ENCODE measurements around the gene AGTPBP1.

AGTPBP1 gene

DNA sequence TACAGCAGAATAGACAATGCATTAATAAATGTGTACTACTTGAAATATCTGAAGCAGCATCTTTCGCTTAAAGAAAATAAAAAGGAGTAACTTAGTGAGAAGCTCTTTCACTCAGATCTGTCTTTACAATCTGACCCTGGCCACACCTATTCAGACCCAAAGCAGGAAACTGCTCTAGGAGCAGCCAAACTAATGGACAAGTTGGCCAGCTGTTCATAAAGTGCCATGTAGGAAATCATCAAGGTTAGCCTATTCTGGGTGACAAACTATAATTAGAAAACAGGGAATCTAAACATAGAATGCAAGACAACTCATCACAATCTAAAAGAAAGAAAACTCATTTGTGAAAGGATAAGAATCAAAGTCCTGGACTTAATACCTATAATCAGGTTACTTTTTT, 101.3 kb downstream of the AGTPBP1 start:
- peaks cover 16% of the 10 kb centered on the region for H3K36me3 Mint-ChIP-seq

DNA sequence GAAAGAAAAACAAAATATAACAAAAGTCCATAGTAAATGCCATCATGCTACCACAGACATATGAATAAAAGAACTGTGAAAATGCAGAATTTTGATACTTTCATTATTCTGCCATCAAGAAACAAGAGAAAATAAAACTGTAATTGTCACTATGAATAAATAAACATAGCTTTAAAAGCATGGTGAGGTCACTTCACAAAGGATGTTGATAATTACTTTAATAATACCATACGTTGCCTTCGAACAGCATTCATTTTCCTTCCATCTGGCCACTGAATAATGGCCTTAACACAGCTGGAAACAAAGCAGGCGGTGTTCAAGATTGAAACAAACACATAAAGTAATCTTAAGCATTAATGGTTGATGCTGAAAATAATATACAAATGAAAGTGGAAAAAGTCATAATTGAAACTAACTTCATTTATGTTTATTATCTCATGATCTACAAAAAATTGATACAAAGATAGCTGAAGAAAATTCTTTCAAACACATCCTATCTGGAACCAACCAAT, 102.0 kb downstream of the AGTPBP1 start:
- peaks cover 16% of the 10 kb centered on the region for H3K36me3 Mint-ChIP-seq
- no peak for DNase-seq (ENCODE audit: low spot score in 2 of 2)

More for the DNA sequence above, 101.3 kb downstream of the AGTPBP1 start:
- H3K4me3 Mint-ChIP-seq, result no peak overlapping the region
- no peaks in the 10 kb centered on the region for H3K9me3 Mint-ChIP-seq
- H3K27ac Mint-ChIP-seq, result no peak overlapping the region
- H3K27me3 Mint-ChIP-seq, result no peaks in the 10 kb centered on the region
- ATAC-seq (ENCODE audit: low read depth) (no peak), DNase-seq (ENCODE audit: low spot score in 2 of 2) (no peak)
- peaks cover 2% of the 10 kb centered on the region for H3K4me1 Mint-ChIP-seq

DNA sequence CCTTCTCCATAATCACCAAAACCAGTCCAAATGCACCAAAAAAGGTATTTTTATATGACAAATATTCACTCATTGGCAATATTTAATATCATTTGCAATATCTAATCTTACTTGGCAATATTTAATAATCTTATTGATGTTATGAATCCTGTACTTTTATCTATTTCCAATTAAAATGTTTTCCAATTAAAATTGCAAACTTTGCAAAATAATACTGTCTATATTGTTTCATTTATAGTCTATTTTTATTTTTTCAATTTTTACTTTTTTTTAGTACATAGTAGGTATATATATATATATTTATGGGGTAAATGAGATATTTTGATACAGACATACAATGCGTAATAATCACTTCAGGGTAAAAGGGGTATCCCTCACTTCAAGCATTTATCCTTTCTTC, 109.9 kb downstream of the AGTPBP1 start:
- peaks cover 5% of the 10 kb centered on the region for H3K4me1 Mint-ChIP-seq
- DNase-seq (ENCODE audit: low spot score in 2 of 2) (no peak), ATAC-seq (ENCODE audit: low read depth) (no peak)
- peaks cover 16% of the 10 kb centered on the region for H3K36me3 Mint-ChIP-seq
- H3K4me3 Mint-ChIP-seq, result no peak overlapping the region
- no peaks in the 10 kb centered on the region for H3K27me3 Mint-ChIP-seq
- no peaks in the 10 kb centered on the region for H3K9me3 Mint-ChIP-seq
- no peak overlapping the region for H3K27ac Mint-ChIP-seq

More for the DNA sequence above, 102.0 kb downstream of the AGTPBP1 start:
- no peak for ATAC-seq (ENCODE audit: low read depth)
- Mint-ChIP-seq H3K27me3 (no peaks in the 10 kb centered on the region), H3K9me3 (no peaks in the 10 kb centered on the region), H3K4me1 (peaks cover 2% of the 10 kb centered on the region), H3K4me3 (no peak overlapping the region), H3K27ac (no peak overlapping the region)

DNA sequence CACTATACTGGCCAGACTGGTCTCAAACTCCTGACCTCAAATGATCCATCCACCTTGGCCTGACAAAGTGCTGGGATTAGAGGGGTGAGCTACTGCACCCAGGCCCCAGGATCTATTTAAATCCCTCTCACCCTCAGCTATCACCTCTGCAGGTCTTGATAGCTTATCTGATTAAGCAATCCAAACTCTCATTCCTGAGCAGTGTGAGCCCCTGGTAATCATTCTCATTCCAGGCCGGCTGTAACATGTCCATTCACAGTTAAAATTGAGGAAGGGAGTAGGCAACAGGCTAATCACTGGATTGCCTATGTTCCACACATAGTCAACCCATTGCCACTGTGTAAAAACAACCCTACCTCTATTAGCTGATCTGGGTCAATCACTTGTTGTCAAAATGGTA, 111.1 kb downstream of the AGTPBP1 start:
- no peak for DNase-seq (ENCODE audit: low spot score in 2 of 2)
- peaks cover 13% of the 10 kb centered on the region for H3K36me3 Mint-ChIP-seq
- no peaks in the 10 kb centered on the region for H3K9me3 Mint-ChIP-seq
- no peak overlapping the region for H3K4me3 Mint-ChIP-seq
- peaks cover 2% of the 10 kb centered on the region for H3K4me1 Mint-ChIP-seq
- ATAC-seq (ENCODE audit: low read depth), result no peak
- H3K27me3 Mint-ChIP-seq, result no peaks in the 10 kb centered on the region
- H3K27ac Mint-ChIP-seq, result no peak overlapping the region

GRCh38 chr9:85617141-85617670, 124.5 kb downstream of the AGTPBP1 start:
- ATAC-seq (ENCODE audit: low read depth) (no peak), DNase-seq (ENCODE audit: low spot score in 2 of 2) (no peak)
- H3K4me1 Mint-ChIP-seq, result peaks cover 3% of the 10 kb centered on the region
- no peaks in the 10 kb centered on the region for H3K27me3 Mint-ChIP-seq
- peaks cover 11% of the 10 kb centered on the region for H3K36me3 Mint-ChIP-seq
- no peak overlapping the region for H3K4me3 Mint-ChIP-seq
- H3K9me3 Mint-ChIP-seq, result no peaks in the 10 kb centered on the region
- no peak overlapping the region for H3K27ac Mint-ChIP-seq

GRCh38 chr9:85615792-85616191, 126.0 kb downstream of the AGTPBP1 start:
- no peak overlapping the region for H3K27ac Mint-ChIP-seq
- DNase-seq (ENCODE audit: low spot score in 2 of 2) (no peak), ATAC-seq (ENCODE audit: low read depth) (no peak)
- no peaks in the 10 kb centered on the region for H3K9me3 Mint-ChIP-seq
- H3K4me3 Mint-ChIP-seq, result no peak overlapping the region
- H3K36me3 Mint-ChIP-seq, result peaks cover 9% of the 10 kb centered on the region
- H3K27me3 Mint-ChIP-seq, result no peaks in the 10 kb centered on the region
- no peaks in the 10 kb centered on the region for H3K4me1 Mint-ChIP-seq

DNA sequence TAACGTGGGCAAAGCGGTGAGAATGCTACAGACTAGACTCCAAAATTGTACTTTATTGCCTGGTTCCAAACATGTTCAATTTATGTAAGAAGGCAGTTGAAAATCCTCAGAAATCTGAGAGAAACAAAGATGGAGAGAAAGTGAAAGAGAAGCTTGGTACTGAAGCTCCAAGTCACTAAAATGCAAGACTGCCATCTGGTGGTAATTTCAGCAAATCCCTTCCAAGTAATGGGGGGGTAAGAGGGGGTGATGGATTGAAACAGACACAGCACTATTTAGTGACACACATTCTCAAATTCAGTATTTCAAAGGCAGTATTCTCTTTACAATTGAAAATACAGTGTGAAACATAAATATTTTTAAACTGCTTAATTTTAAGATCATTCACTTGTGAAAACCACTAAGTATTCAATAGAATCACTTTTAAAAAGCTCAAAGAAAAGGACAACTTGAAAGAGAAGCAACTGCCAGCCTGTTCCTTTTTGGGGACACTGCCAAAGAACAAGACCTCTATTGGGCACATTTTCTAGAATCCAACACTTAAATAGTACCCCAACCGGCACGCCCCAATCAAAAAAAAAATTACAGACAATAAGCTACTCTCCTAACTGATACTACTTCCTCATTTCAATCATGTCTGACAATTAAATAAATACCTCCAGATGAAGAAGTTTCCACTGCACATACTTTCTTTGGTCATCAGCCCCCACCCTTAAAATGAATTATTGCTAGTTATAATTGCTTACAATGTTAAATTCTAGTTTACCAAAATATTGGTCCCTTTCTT, 131.5 kb downstream of the AGTPBP1 start:
- DNase-seq (ENCODE audit: low spot score in 2 of 2) (peak in 1 of 2 donors; percentile 62), ATAC-seq (ENCODE audit: low read depth) (peak; percentile 95)
- Mint-ChIP-seq H3K36me3 (peaks cover 2% of the 10 kb centered on the region), H3K9me3 (no peaks in the 10 kb centered on the region), H3K27ac (peak overlapping the region; percentile 42), H3K4me1 (peaks cover 5% of the 10 kb centered on the region), H3K4me3 (peak overlapping the region; percentile 5), H3K27me3 (no peaks in the 10 kb centered on the region)

DNA sequence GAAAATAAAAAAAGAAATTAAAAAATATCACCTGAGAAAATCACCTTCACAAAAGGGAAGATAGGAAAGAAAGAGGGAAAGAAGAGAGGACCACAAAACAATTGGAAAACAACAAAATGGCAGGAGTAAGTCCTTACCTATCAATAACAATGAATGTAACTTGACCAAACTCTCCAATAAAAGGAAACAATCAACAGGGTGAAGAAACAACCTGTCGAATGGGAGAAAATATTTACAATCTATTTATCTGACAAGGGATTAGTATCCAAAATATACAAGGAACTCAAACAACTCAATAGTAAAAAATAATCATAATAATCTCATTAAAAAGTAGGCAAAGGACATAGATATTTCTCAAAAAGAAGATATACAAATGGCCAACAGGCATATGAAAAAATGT, 135.8 kb downstream of the AGTPBP1 start:
- Mint-ChIP-seq H3K4me1 (peaks cover 5% of the 10 kb centered on the region), H3K36me3 (peaks cover 24% of the 10 kb centered on the region), H3K27ac (no peak overlapping the region), H3K9me3 (no peaks in the 10 kb centered on the region), H3K4me3 (no peak overlapping the region), H3K27me3 (no peaks in the 10 kb centered on the region)
- DNase-seq (ENCODE audit: low spot score in 2 of 2), result no peak
- no peak for ATAC-seq (ENCODE audit: low read depth)

DNA sequence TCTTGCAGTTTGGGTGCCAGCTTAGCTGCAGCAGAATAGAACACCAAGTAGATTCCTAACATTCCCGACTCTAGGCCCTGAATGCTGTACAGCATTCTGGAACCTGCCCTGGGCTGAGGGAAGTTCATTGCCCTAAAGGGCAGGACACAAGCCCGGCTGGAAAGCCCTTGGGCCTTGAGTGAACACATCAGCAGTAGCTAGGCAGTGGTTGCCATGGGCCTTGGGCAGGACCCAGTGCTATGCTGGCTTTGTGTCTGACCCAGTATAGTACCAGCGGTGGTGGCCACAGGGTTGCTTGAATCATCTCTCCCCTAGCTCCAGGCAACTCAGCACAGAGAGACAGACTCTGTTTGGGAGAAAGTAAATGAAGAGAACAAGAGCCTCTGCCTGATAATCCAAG, 137.8 kb downstream of the AGTPBP1 start:
- DNase-seq (ENCODE audit: low spot score in 2 of 2) (no peak), ATAC-seq (ENCODE audit: low read depth) (no peak)
- H3K27me3 Mint-ChIP-seq, result no peaks in the 10 kb centered on the region
- no peak overlapping the region for H3K27ac Mint-ChIP-seq
- no peaks in the 10 kb centered on the region for H3K4me1 Mint-ChIP-seq
- no peak overlapping the region for H3K4me3 Mint-ChIP-seq
- no peaks in the 10 kb centered on the region for H3K9me3 Mint-ChIP-seq
- peaks cover 24% of the 10 kb centered on the region for H3K36me3 Mint-ChIP-seq

DNA sequence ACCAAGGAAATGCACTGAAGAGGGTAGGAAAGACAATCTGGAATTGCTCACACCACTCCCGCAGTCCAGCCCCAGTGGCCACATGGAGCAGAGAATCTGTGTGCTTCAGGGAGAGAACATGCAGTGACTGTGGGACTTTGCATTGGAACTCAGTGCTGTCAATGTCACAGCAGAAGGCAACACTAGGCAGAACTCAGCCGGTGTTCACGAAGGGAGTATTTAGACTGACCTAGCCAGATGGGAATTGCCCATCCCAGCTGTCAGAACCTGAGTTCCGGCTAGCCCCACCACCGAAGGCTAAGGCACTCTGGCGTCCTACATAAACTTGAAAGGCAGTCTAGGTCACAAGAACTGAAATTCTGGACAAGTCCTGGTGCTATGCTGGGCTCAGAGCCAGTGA, 139.0 kb downstream of the AGTPBP1 start:
- H3K27ac Mint-ChIP-seq, result no peak overlapping the region
- no peaks in the 10 kb centered on the region for H3K4me1 Mint-ChIP-seq
- no peak for DNase-seq (ENCODE audit: low spot score in 2 of 2)
- ATAC-seq (ENCODE audit: low read depth), result no peak
- no peaks in the 10 kb centered on the region for H3K27me3 Mint-ChIP-seq
- peaks cover 28% of the 10 kb centered on the region for H3K36me3 Mint-ChIP-seq
- H3K4me3 Mint-ChIP-seq, result no peak overlapping the region
- H3K9me3 Mint-ChIP-seq, result no peaks in the 10 kb centered on the region

- Mint-ChIP-seq H3K4me1 (no peaks in the 10 kb centered on the region), H3K27me3 (no peaks in the 10 kb centered on the region), H3K27ac (no peak overlapping the region), H3K9me3 (no peaks in the 10 kb centered on the region), H3K36me3 (peaks cover 31% of the 10 kb centered on the region), H3K4me3 (no peak overlapping the region)
- ATAC-seq (ENCODE audit: low read depth), result no peak
- DNase-seq (ENCODE audit: low spot score in 2 of 2), result no peak
Observed at GRCh38 chr9:85600675-85601263, 141.0 kb downstream of the AGTPBP1 start.

DNA sequence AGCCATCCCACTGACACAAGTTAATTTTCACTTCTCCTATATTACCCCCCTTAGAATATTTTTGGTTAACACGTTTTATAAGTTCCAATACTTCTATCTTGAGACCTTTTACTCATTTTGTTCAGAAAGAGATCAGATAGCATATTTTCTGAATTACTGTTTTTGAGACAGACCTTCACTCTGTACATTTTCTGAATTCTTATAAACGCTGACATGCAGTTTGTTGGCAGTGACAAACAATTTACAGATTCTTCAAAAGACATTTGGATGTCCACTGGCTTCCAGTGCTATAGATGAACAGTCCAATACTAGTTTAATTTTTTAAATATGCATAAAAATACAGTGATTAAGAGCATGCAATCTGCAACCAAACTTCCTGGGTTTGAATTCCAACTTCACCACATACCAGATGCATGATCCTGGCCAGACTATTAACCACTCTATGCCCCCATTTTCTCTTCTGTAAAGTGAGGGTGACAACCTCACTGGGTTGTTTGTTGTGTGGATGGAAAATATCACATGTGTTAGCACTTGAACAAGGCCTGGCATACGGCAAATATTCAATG, 142.1 kb downstream of the AGTPBP1 start:
- DNase-seq (ENCODE audit: low spot score in 2 of 2), result no peak
- peaks cover 26% of the 10 kb centered on the region for H3K36me3 Mint-ChIP-seq
- H3K4me1 Mint-ChIP-seq, result no peaks in the 10 kb centered on the region
- no peaks in the 10 kb centered on the region for H3K9me3 Mint-ChIP-seq
- H3K27me3 Mint-ChIP-seq, result no peaks in the 10 kb centered on the region
- no peak overlapping the region for H3K4me3 Mint-ChIP-seq
- no peak for ATAC-seq (ENCODE audit: low read depth)
- H3K27ac Mint-ChIP-seq, result no peak overlapping the region

GRCh38 chr9:85594316-85594715, 147.4 kb downstream of the AGTPBP1 start:
- no peaks in the 10 kb centered on the region for H3K9me3 Mint-ChIP-seq

GRCh38 chr9:85586684-85587083, 155.1 kb downstream of the AGTPBP1 start:
- peaks cover 16% of the 10 kb centered on the region for H3K36me3 Mint-ChIP-seq
- H3K9me3 Mint-ChIP-seq, result no peaks in the 10 kb centered on the region
- H3K27me3 Mint-ChIP-seq, result no peaks in the 10 kb centered on the region
- no peak overlapping the region for H3K4me3 Mint-ChIP-seq
- no peaks in the 10 kb centered on the region for H3K4me1 Mint-ChIP-seq
- H3K27ac Mint-ChIP-seq, result no peak overlapping the region
- DNase-seq (ENCODE audit: low spot score in 2 of 2), result no peak
- ATAC-seq (ENCODE audit: low read depth), result no peak

More at GRCh38 chr9:85594316-85594715, 147.4 kb downstream of the AGTPBP1 start:
- Mint-ChIP-seq H3K4me1 (no peaks in the 10 kb centered on the region), H3K27ac (no peak overlapping the region), H3K36me3 (peaks cover 14% of the 10 kb centered on the region), H3K4me3 (no peak overlapping the region), H3K27me3 (no peaks in the 10 kb centered on the region)
- ATAC-seq (ENCODE audit: low read depth), result no peak
- no peak for DNase-seq (ENCODE audit: low spot score in 2 of 2)
